Tibial nerve (tissue), 4 donors: ENCODE measurements around the gene MYOG. TPM values are rescaled to one million over a fixed set of nuclear protein-coding genes. Genes with fewer than 3 reads are reported as not detected.

Source experiments
- DNase-seq, 2 donors: peaks; one replicate each; pipeline ENCODE4 v3.0.0-alpha.2; 2019; ENCODE audit warnings: low spot score in 2 of 2
- H3K27ac ChIP-seq, 4 donors: fragments of 200-600 bp; sonication (generic) in 3 of 4; one replicate each; pipeline ENCODE4 v1.5.1; 2017 to 2019; ENCODE audit warnings: mild to moderate bottlenecking in 1 of 4
- H3K27me3 ChIP-seq, 2 donors: fragments of 200-600 bp; sonication (generic) in 1 of 2; one replicate each; pipeline versions ENCODE4 v1.5.1 to v1.6.0; 2017 to 2019
- H3K36me3 ChIP-seq, 3 donors: fragments of 200-600 bp; sonication (generic); one replicate each; pipeline ENCODE4 v1.5.1; 2018 to 2019
- H3K4me1 ChIP-seq, 4 donors: fragments of 200-600 bp; sonication (generic) in 3 of 4; one replicate each; pipeline ENCODE4 v1.5.1; 2017 to 2019
- H3K4me3 ChIP-seq, 4 donors: fragments of 200-600 bp; sonication (generic) in 3 of 4; one replicate each; pipeline ENCODE4 v1.5.1; 2017 to 2019; ENCODE audit warnings: mild to moderate bottlenecking in 1 of 4, moderate library complexity in 1 of 4
- H3K9me3 ChIP-seq, 4 donors: fragments of 200-600 bp; sonication (generic) in 3 of 4; one replicate each; pipeline ENCODE4 v1.5.1; 2017 to 2019
- CTCF ChIP-seq, 5 experiments: fragments of 200-600 bp in 3 of 5; fragments of 450-650 bp in 2 of 5; sonication (generic) in 3 of 5; IDR thresholded peaks; one replicate each; pipeline ENCODE4 v1.5.1; 2016 to 2019; ENCODE audit warnings: antibody characterized with exemption in 5 of 5, mild to moderate bottlenecking in 3 of 5, moderate library complexity in 2 of 5
- EP300 ChIP-seq, 2 donors: sonication (generic); formaldehyde crosslinking; IDR thresholded peaks; one replicate each; pipeline ENCODE4 v1.6.1; 2017; ENCODE audit warnings: antibody characterized with exemption in 2 of 2, mild to moderate bottlenecking in 1 of 2
- POLR2A ChIP-seq, 2 donors: fragments of 450-650 bp; IDR thresholded peaks; one replicate each; pipeline ENCODE4 v1.6.1; 2017; ENCODE audit warnings: antibody characterized with exemption in 2 of 2, mild to moderate bottlenecking in 2 of 2, moderate library complexity in 2 of 2
- WGBS, 2 donors: methylation state at CpG; one replicate each; pipeline ENCODE4 v1.1.5; 2018; 5-methylcytosine and 5-hydroxymethylcytosine counted together
- total RNA-seq, 4 donors: library from RNA; depleted of rRNA; stranded (reverse); fragments of >200 nt; gene quantifications; one replicate each; pipeline ENCODE4 v1.1.0, GENCODE V29; 2016

MYOG gene
- total RNA-seq, 4 donors from 2014 or later = not detected

DNA sequence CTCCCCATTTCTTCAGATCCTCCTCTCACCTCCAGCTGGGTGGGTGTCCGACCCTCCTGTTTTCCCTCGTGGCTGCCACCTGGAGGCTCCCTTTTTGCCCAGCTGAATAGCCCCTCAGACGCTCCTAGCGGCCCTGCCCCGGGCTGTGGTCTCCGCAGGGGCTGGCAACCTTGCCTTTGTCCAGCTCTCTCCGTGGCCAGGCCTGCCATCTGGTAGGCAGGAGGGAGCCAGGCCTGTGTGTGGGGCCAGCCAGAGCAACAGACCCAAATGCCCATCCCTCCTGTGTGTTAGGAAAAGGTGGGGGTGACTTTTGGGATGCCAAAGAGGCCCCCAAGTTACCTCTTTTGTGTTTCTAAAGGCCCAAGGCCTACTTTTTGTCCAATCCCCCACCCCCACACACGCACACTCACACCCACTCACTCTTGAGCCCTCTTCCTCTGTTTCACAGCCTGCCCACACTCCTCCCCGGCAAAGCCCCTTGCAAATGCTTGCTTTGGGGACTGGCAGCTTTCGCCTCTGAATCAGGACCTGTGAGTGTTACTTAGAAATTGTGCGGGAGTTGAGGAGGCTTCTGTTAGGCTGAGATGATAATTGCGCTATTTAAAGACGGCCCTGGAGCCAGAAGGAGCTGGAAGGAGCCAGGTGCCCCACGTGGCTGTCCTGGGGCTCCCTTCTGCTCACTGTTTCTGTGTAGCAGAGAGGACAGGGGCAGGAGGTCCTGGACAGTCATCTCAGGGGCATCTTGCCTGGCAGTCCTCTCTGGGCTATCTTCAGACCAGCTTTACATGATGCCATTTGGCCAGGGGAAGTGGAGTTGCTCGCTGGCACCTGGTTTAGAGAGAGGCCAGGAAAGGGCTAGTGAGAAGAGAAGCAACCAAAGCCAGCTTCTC, 50.5 kb downstream of the MYOG start:
- H3K27ac ChIP-seq = no peak overlapping the region
- TF ChIP-seq POLR2A (IDR thresholded peaks at IDR 0.05) = no peak
- TF ChIP-seq CTCF (IDR thresholded peaks at IDR 0.05) = no peak
- TF ChIP-seq EP300 (IDR thresholded peaks at IDR 0.05) = no peak
- no peak for DNase-seq

DNA sequence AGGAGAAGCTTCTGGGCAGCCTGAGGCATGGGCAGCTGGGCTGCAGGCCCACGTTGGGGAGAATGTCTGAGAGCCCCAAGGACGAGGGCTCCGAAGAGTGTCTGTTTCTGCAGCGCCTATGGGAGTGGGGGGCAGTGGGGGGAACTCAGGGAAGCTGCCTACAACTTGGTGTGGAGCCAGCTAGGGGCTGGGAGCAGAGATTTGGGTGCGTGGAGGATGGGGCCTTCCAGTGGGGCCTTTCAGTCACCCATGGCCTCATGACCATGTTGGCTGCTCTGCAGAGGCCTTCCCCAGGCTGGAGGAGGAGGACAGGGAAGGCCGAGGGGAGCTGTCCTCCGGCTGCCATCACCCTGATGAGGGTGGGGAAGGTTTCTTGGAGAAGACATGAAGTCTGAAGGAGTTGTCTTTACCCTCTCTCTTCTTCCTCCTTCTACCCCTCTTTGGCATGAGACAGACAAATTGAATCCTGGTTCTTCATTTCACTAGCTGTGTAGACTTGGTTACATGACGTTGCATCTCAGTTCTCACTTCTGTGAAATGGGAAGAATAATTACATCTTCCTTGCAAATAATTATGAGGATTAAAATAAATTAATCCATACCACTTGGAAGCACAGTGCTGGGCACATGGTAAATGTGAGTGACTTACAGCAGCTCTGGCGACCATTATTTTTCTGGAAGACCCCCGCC, 51.2 kb downstream of the MYOG start:
- Histone ChIP-seq H3K27ac (no peak overlapping the region), H3K27me3 (no peaks in the 10 kb centered on the region), H3K9me3 (no peaks in the 10 kb centered on the region), H3K4me3 (no peak overlapping the region), H3K4me1 (peaks cover 0 to 11% (median 0%) of the 10 kb centered on the region in 4 donors), H3K36me3 (no peaks in the 10 kb centered on the region)
- DNase-seq = no peak
- TF ChIP-seq EP300 (IDR thresholded peaks at IDR 0.05) (no peak), CTCF (IDR thresholded peaks at IDR 0.05) (no peak), POLR2A (IDR thresholded peaks at IDR 0.05) (no peak)
- 73 to 87% methylated on average over 10 of the region's 10 CpGs for WGBS, 2 donors

More for the DNA sequence above, 50.5 kb downstream of the MYOG start:
- Histone ChIP-seq H3K4me1 (peaks cover 0 to 14% (median 0%) of the 10 kb centered on the region in 4 donors), H3K27me3 (no peaks in the 10 kb centered on the region), H3K4me3 (no peak overlapping the region), H3K9me3 (no peaks in the 10 kb centered on the region), H3K36me3 (no peaks in the 10 kb centered on the region)
- WGBS, 2 donors = 70 to 71% methylated on average over 15 of the region's 15 CpGs

DNA sequence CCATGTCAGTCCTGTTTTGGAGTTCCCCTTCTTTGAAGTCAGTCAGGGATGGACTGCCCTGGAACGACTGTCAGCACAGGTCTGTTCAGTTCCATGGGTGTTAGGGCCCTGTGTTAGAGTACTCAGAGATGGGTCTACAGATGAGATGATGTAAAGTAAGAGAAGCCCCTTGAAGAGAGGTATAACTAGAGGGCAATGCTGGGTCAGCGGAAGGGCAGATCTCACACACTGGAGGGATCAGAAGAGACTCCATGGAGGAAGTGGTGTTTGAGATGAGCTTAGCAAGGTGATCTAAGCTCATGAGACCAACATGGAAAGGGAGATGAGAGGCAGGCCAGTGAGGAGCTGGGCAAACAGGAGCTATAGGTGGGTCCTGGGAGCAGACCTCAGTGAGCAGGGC, 51.9 kb downstream of the MYOG start:
- no peaks in the 10 kb centered on the region for H3K27me3 ChIP-seq
- H3K9me3 ChIP-seq = no peaks in the 10 kb centered on the region
- H3K4me3 ChIP-seq = no peak overlapping the region
- 88 to 98% methylated on average over 2 of the region's 2 CpGs for WGBS, 2 donors
- no peaks in the 10 kb centered on the region for H3K36me3 ChIP-seq
- no peak for DNase-seq
- peaks cover 0 to 5% (median 0%) of the 10 kb centered on the region in 4 donors for H3K4me1 ChIP-seq
- H3K27ac ChIP-seq = no peak overlapping the region
- TF ChIP-seq EP300 (IDR thresholded peaks at IDR 0.05) = no peak
- TF ChIP-seq POLR2A (IDR thresholded peaks at IDR 0.05) = no peak
- TF ChIP-seq CTCF (IDR thresholded peaks at IDR 0.05) = no peak

DNA sequence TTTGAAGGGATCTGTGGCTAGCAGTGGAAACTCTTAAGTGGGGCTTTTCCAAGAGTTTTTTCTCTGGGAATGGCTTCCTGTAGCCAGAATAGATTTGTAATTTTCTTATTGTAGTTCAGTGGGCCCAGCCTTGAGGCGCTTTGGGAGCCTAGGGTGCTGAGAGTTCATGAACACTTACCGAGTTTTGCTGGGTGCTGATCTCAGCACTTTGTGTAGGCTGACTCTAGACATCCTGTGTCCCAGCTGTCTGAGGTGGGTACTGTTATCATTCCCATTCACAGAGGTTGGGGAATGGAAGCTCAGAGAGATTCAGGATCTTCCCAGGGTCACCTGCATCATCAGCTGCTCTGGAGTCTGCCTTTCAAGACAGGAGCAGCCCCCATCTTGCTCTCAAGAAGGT, 52.5 kb downstream of the MYOG start:
- no peak for DNase-seq
- TF ChIP-seq POLR2A (IDR thresholded peaks at IDR 0.05) (no peak), CTCF (IDR thresholded peaks at IDR 0.05) (no peak), EP300 (IDR thresholded peaks at IDR 0.05) (no peak)
- H3K9me3 ChIP-seq = no peaks in the 10 kb centered on the region
- no peak overlapping the region for H3K27ac ChIP-seq
- no peak overlapping the region for H3K4me3 ChIP-seq
- H3K4me1 ChIP-seq = peaks cover 0 to 4% (median 0%) of the 10 kb centered on the region in 4 donors
- WGBS, 2 donors = 68 to 70% methylated on average over 2 of the region's 2 CpGs
- no peaks in the 10 kb centered on the region for H3K27me3 ChIP-seq
- no peaks in the 10 kb centered on the region for H3K36me3 ChIP-seq

Other genes starting within 250 kb of the MYOG start
- 1 to 10 TPM; 2.9 to 4.5 (median 3.2) TPM for gene RABIF, start 196.9 kb downstream of the MYOG start, total RNA-seq
- 10 to 100 TPM; 15.3 to 23.4 (median 20.8) TPM for gene KLHL12, start 158.8 kb downstream of the MYOG start, total RNA-seq
- 10 to 100 TPM; 68.6 to 95.1 (median 80.1) TPM for gene ADIPOR1, start 127.7 kb downstream of the MYOG start, total RNA-seq
- gene CYB5R1, start 118.8 kb downstream of the MYOG start, total RNA-seq = 10 to 100 TPM; 36.6 to 48.9 (median 42.2) TPM
- gene TMEM183A, start 78.6 kb downstream of the MYOG start, total RNA-seq = 10 to 100 TPM; 64.3 to 80.6 (median 74.7) TPM
- 10 to 100 TPM in 1 of 4 donors, under 1 TPM in 3; under 0.01 to 24.6 (median 0.30) TPM for gene PPFIA4, start 59.5 kb downstream of the MYOG start, total RNA-seq
- 1 to 10 TPM in 2 of 4 donors, under 1 TPM in 2; 0.30 to 2.2 (median 0.96) TPM for gene ADORA1, start 41.7 kb upstream of the MYOG start, total RNA-seq
- gene MYBPH, start 89.8 kb upstream of the MYOG start, total RNA-seq = not detected
- 100 to 1,000 TPM in 1 of 4 donors, 10 to 100 TPM in 1, 1 to 10 TPM in 1, not detected in 1; 5.0 to 150 (median 18.8) TPM for gene CHI3L1, start 100.7 kb upstream of the MYOG start, total RNA-seq
- under 1 TPM in 2 of 4 donors, not detected in 2; 0.39 to 0.42 TPM for gene CHIT1, start 143.7 kb upstream of the MYOG start, total RNA-seq
- 100 to 1,000 TPM; 153 to 208 (median 177) TPM for gene BTG2, start 219.5 kb upstream of the MYOG start, total RNA-seq